ENCODE measurements around the gene ABCA12.

The ABCA12 gene

GRCh38 chr2:215161301-215161829 lies 22.9 kb upstream of the ABCA12 start:
- DNase-seq (ENCODE audit: low read depth in 1 of 2, low spot score in 1 of 2) = no peak
- H3K4me3 ChIP-seq (replicated peaks; ENCODE audit: insufficient read depth, low read length) = no peak overlapping the region

GRCh38 chr2:215160081-215160480 lies 21.7 kb upstream of the ABCA12 start:
- no peak overlapping the region for H3K27ac ChIP-seq (replicated peaks)
- no peak for TF ChIP-seq REST (IDR thresholded peaks at IDR 0.05; ENCODE audit: insufficient replicate concordance, low read depth)
- TF ChIP-seq GABPA (IDR thresholded peaks at IDR 0.05; ENCODE audit: low read depth) = no peak
- TF ChIP-seq SPI1 (IDR thresholded peaks at IDR 0.05; ENCODE audit: borderline replicate concordance, low read depth) = no peak
- TF ChIP-seq CTCF (IDR thresholded peaks at IDR 0.05; ENCODE audit: insufficient read depth, low read length) = no peak
- TF ChIP-seq POLR2AphosphoS5 (IDR thresholded peaks at IDR 0.05; ENCODE audit: low read depth) = no peak
- no peak for DNase-seq (ENCODE audit: low read depth in 1 of 2, low spot score in 1 of 2)
- no peak overlapping the region for H3K4me3 ChIP-seq (replicated peaks; ENCODE audit: insufficient read depth, low read length)
- no peaks in the 10 kb centered on the region for H3K27me3 ChIP-seq (ENCODE audit: insufficient read depth, poor library complexity, severe bottlenecking)

More at GRCh38 chr2:215161301-215161829, 22.9 kb upstream of the ABCA12 start:
- TF ChIP-seq GABPA (IDR thresholded peaks at IDR 0.05; ENCODE audit: low read depth) = no peak
- TF ChIP-seq POLR2AphosphoS5 (IDR thresholded peaks at IDR 0.05; ENCODE audit: low read depth) = no peak
- no peak for TF ChIP-seq CTCF (IDR thresholded peaks at IDR 0.05; ENCODE audit: insufficient read depth, low read length)
- TF ChIP-seq SPI1 (IDR thresholded peaks at IDR 0.05; ENCODE audit: borderline replicate concordance, low read depth) = no peak
- TF ChIP-seq REST (IDR thresholded peaks at IDR 0.05; ENCODE audit: insufficient replicate concordance, low read depth) = no peak
- no peaks in the 10 kb centered on the region for H3K27me3 ChIP-seq (ENCODE audit: insufficient read depth, poor library complexity, severe bottlenecking)
- H3K27ac ChIP-seq (replicated peaks) = no peak overlapping the region

- DNase-seq (ENCODE audit: low read depth in 1 of 2, low spot score in 1 of 2) = no peak
- Histone ChIP-seq H3K4me3 (replicated peaks; ENCODE audit: insufficient read depth, low read length) (no peak overlapping the region), H3K27me3 (ENCODE audit: insufficient read depth, poor library complexity, severe bottlenecking) (no peaks in the 10 kb centered on the region), H3K27ac (replicated peaks) (no peak overlapping the region)
- TF ChIP-seq REST (IDR thresholded peaks at IDR 0.05; ENCODE audit: insufficient replicate concordance, low read depth) = no peak
- no peak for TF ChIP-seq SPI1 (IDR thresholded peaks at IDR 0.05; ENCODE audit: borderline replicate concordance, low read depth)
- no peak for TF ChIP-seq POLR2AphosphoS5 (IDR thresholded peaks at IDR 0.05; ENCODE audit: low read depth)
- no peak for TF ChIP-seq CTCF (IDR thresholded peaks at IDR 0.05; ENCODE audit: insufficient read depth, low read length)
- no peak for TF ChIP-seq GABPA (IDR thresholded peaks at IDR 0.05; ENCODE audit: low read depth)
Measured at GRCh38 chr2:215156453-215156852, 18.0 kb upstream of the ABCA12 start.
